ENCODE results near the gene STRN3. TPM values are rescaled to one million over a fixed set of nuclear protein-coding genes. Genes with fewer than 3 reads are reported as not detected.
"Not testable (repeated sequence)": the region's sequence is repeated elsewhere in the genome, so short reads cannot be mapped to it uniquely, and the experiment has no call there.

STRN3 gene
- total and polyA plus RNA-seq, 4 donors: 6.8 to 47.5 (median 31.2) TPM

DNA sequence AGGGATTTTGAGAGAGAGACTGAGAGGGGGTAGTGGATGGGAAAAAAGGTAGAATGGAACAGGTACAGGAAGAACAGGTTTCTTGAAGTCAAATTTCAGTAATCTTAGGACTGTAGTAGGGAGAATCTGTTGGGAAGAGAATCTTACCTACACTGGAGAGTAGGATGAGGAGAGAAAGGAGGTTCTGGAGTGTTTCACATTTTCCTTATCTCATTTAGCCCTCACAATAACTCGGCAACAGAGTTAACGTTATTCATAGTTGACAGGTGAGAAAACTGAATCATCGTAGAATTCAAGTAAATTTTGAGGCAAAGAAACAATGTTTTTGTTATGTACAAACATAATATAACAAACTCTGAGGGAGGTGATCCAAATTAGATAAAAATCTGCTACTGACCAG, 17.2 kb upstream of the STRN3 start:
- H3K9ac ChIP-seq (ENCODE audit: low read depth in 1 of 2, low read length in 2 of 2): no peak overlapping the region
- TF ChIP-seq, protein P1, sequence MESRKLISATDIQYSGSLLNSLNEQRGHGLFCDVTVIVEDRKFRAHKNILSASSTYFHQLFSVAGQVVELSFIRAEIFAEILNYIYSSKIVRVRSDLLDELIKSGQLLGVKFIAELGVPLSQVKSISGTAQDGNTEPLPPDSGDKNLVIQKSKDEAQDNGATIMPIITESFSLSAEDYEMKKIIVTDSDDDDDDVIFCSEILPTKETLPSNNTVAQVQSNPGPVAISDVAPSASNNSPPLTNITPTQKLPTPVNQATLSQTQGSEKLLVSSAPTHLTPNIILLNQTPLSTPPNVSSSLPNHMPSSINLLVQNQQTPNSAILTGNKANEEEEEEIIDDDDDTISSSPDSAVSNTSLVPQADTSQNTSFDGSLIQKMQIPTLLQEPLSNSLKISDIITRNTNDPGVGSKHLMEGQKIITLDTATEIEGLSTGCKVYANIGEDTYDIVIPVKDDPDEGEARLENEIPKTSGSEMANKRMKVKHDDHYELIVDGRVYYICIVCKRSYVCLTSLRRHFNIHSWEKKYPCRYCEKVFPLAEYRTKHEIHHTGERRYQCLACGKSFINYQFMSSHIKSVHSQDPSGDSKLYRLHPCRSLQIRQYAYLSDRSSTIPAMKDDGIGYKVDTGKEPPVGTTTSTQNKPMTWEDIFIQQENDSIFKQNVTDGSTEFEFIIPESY (IDR thresholded peaks at IDR 0.05): no peak
- TF ChIP-seq NR2F2 (IDR thresholded peaks at IDR 0.05): no peak
- TF ChIP-seq HNF4G (IDR thresholded peaks at IDR 0.05): no peak
- TF ChIP-seq FOXA1 (IDR thresholded peaks at IDR 0.05): no peak
- no peak for TF ChIP-seq TAF1 (conservative IDR thresholded peaks at IDR 0.05)
- no peak for TF ChIP-seq YY1 (IDR thresholded peaks at IDR 0.05)
- TF ChIP-seq, protein P2, sequence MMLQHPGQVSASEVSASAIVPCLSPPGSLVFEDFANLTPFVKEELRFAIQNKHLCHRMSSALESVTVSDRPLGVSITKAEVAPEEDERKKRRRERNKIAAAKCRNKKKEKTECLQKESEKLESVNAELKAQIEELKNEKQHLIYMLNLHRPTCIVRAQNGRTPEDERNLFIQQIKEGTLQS (IDR thresholded peaks at IDR 0.05): no peak
- TF ChIP-seq HNF4A (conservative IDR thresholded peaks at IDR 0.05): no peak
- TF ChIP-seq SP1 (IDR thresholded peaks at IDR 0.05): no peak
- TF ChIP-seq, protein P3, sequence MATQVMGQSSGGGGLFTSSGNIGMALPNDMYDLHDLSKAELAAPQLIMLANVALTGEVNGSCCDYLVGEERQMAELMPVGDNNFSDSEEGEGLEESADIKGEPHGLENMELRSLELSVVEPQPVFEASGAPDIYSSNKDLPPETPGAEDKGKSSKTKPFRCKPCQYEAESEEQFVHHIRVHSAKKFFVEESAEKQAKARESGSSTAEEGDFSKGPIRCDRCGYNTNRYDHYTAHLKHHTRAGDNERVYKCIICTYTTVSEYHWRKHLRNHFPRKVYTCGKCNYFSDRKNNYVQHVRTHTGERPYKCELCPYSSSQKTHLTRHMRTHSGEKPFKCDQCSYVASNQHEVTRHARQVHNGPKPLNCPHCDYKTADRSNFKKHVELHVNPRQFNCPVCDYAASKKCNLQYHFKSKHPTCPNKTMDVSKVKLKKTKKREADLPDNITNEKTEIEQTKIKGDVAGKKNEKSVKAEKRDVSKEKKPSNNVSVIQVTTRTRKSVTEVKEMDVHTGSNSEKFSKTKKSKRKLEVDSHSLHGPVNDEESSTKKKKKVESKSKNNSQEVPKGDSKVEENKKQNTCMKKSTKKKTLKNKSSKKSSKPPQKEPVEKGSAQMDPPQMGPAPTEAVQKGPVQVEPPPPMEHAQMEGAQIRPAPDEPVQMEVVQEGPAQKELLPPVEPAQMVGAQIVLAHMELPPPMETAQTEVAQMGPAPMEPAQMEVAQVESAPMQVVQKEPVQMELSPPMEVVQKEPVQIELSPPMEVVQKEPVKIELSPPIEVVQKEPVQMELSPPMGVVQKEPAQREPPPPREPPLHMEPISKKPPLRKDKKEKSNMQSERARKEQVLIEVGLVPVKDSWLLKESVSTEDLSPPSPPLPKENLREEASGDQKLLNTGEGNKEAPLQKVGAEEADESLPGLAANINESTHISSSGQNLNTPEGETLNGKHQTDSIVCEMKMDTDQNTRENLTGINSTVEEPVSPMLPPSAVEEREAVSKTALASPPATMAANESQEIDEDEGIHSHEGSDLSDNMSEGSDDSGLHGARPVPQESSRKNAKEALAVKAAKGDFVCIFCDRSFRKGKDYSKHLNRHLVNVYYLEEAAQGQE (IDR thresholded peaks at IDR 0.05): no peak
- no peak for TF ChIP-seq FOXA2 (IDR thresholded peaks at IDR 0.05)
- DNase-seq (ENCODE audit: low spot score): no peak
- H3K4me3 ChIP-seq (ENCODE audit: low read depth in 1 of 3, low read length in 3 of 3): no peak overlapping the region
- 88% methylated on average over 3 of the region's 3 CpGs for WGBS
- H3K27me3 ChIP-seq (ENCODE audit: control insufficient read depth in 4 of 4, insufficient read depth in 4 of 4, low read length in 3 of 4): no peaks in the 10 kb centered on the region
- peaks cover under 1 to 6% (median 2%) of the 10 kb centered on the region in 4 donors for H3K4me1 ChIP-seq (ENCODE audit: control insufficient read depth in 4 of 4, insufficient read depth in 4 of 4, low read length in 3 of 4)
- no peaks in the 10 kb centered on the region for H3K36me3 ChIP-seq (ENCODE audit: control insufficient read depth in 4 of 4, insufficient read depth in 3 of 4, low read depth in 1 of 4, low read length in 3 of 4)
- H3K9me3 ChIP-seq (ENCODE audit: control insufficient read depth in 4 of 4, low read length in 3 of 4): no peaks in the 10 kb centered on the region
- no peak overlapping the region for H3K27ac ChIP-seq (ENCODE audit: low read depth in 1 of 2, low read length in 2 of 2)

DNA sequence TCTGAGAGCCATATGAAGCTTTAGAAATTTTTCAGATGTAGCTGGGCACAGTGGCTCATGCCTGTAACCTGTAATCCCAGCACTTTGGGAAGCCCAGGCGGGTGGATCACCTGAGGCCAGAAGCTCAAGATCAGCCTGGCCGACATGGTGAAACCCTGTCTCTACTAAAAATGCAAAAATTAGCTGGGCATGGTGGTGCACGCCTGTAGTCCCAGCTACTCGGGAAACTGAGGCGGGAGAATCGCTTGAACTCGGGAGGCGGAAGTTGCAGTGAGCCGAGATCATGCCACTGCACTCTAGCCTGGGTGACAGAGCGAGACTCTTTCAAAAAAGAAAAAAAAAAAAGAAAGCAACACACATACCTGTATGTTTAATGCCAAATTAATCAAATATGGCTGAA, 16.7 kb upstream of the STRN3 start:
- not testable (repeated sequence) for H3K27me3 ChIP-seq (ENCODE audit: control insufficient read depth in 4 of 4, insufficient read depth in 4 of 4, low read length in 3 of 4); DNase-seq (ENCODE audit: low spot score); H3K4me3 ChIP-seq (ENCODE audit: low read depth in 1 of 3, low read length in 3 of 3); H3K4me1 ChIP-seq (ENCODE audit: control insufficient read depth in 4 of 4, insufficient read depth in 4 of 4, low read length in 3 of 4); H3K9ac ChIP-seq (ENCODE audit: low read depth in 1 of 2, low read length in 2 of 2); H3K27ac ChIP-seq (ENCODE audit: low read depth in 1 of 2, low read length in 2 of 2); H3K9me3 ChIP-seq (ENCODE audit: control insufficient read depth in 4 of 4, low read length in 3 of 4); H3K36me3 ChIP-seq (ENCODE audit: control insufficient read depth in 4 of 4, insufficient read depth in 3 of 4, low read depth in 1 of 4, low read length in 3 of 4)
- WGBS: 95% methylated on average over 10 of the region's 10 CpGs

DNA sequence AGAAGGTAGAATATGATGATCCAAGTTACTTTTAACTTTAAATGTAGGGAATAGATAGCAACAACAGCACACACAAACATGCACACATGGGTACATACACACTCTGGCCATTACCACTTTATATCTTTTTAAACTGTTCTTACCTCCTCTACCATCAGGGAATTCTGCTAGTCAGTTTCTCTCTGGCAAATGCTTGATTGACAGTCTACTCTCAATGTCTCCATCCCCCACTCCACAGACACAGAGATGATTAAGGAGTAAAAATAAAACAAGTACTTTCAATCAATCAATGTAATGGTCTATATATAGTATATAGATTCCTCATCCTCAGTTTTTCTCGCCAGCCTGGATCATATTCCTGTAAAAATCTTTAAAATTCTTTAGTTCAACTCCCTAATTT, 16.1 kb upstream of the STRN3 start:
- no peaks in the 10 kb centered on the region for H3K36me3 ChIP-seq (ENCODE audit: control insufficient read depth in 4 of 4, insufficient read depth in 3 of 4, low read depth in 1 of 4, low read length in 3 of 4)
- 93% methylated on average over 1 of the region's 1 CpG for WGBS
- no peak for TF ChIP-seq RXRA (IDR thresholded peaks at IDR 0.05)
- TF ChIP-seq HNF4G (IDR thresholded peaks at IDR 0.05): no peak
- TF ChIP-seq RAD21 (IDR thresholded peaks at IDR 0.05): no peak
- no peak for TF ChIP-seq JUND (IDR thresholded peaks at IDR 0.05)
- TF ChIP-seq, protein P4, sequence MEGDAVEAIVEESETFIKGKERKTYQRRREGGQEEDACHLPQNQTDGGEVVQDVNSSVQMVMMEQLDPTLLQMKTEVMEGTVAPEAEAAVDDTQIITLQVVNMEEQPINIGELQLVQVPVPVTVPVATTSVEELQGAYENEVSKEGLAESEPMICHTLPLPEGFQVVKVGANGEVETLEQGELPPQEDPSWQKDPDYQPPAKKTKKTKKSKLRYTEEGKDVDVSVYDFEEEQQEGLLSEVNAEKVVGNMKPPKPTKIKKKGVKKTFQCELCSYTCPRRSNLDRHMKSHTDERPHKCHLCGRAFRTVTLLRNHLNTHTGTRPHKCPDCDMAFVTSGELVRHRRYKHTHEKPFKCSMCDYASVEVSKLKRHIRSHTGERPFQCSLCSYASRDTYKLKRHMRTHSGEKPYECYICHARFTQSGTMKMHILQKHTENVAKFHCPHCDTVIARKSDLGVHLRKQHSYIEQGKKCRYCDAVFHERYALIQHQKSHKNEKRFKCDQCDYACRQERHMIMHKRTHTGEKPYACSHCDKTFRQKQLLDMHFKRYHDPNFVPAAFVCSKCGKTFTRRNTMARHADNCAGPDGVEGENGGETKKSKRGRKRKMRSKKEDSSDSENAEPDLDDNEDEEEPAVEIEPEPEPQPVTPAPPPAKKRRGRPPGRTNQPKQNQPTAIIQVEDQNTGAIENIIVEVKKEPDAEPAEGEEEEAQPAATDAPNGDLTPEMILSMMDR (IDR thresholded peaks at IDR 0.05; ENCODE audit: low read depth, low read length, missing input control): no peak
- TF ChIP-seq, protein P2 (IDR thresholded peaks at IDR 0.05): no peak
- TF ChIP-seq, protein P1 (IDR thresholded peaks at IDR 0.05): no peak
- TF ChIP-seq HNF4A (conservative IDR thresholded peaks at IDR 0.05): no peak
- TF ChIP-seq FOXA2 (IDR thresholded peaks at IDR 0.05): no peak

More for the DNA sequence above, 16.1 kb upstream of the STRN3 start:
- Histone ChIP-seq H3K27me3 (ENCODE audit: control insufficient read depth in 4 of 4, insufficient read depth in 4 of 4, low read length in 3 of 4) (no peaks in the 10 kb centered on the region), H3K4me3 (ENCODE audit: low read depth in 1 of 3, low read length in 3 of 3) (no peak overlapping the region), H3K9me3 (ENCODE audit: control insufficient read depth in 4 of 4, low read length in 3 of 4) (no peaks in the 10 kb centered on the region), H3K9ac (ENCODE audit: low read depth in 1 of 2, low read length in 2 of 2) (no peak overlapping the region), H3K27ac (ENCODE audit: low read depth in 1 of 2, low read length in 2 of 2) (no peak overlapping the region), H3K4me1 (ENCODE audit: control insufficient read depth in 4 of 4, insufficient read depth in 4 of 4, low read length in 3 of 4) (peaks cover 0 to 6% (median 5%) of the 10 kb centered on the region in 4 donors)
- no peak for DNase-seq (ENCODE audit: low spot score)

Measured in liver (tissue), 9 donors.